Tibial nerve (tissue), 4 donors: ENCODE measurements around the gene ZNF575. TPM values are rescaled to one million over a fixed set of nuclear protein-coding genes. Genes with fewer than 3 reads are reported as not detected.
A peak's percentile ranks its signal among the peaks of the same experiment; 100 is the strongest.

ENCODE experiments used
- DNase-seq, 2 donors: peaks; one replicate each; pipeline ENCODE4 v3.0.0-alpha.2; 2019; ENCODE audit warnings: low spot score in 2 of 2
- H3K27ac ChIP-seq, 4 donors: fragments of 200-600 bp; sonication (generic) in 3 of 4; one replicate each; pipeline ENCODE4 v1.5.1; 2017 to 2019; ENCODE audit warnings: mild to moderate bottlenecking in 1 of 4
- H3K27me3 ChIP-seq, 2 donors: fragments of 200-600 bp; sonication (generic) in 1 of 2; one replicate each; pipeline versions ENCODE4 v1.5.1 to v1.6.0; 2017 to 2019
- H3K36me3 ChIP-seq, 3 donors: fragments of 200-600 bp; sonication (generic); one replicate each; pipeline ENCODE4 v1.5.1; 2018 to 2019
- H3K4me1 ChIP-seq, 4 donors: fragments of 200-600 bp; sonication (generic) in 3 of 4; one replicate each; pipeline ENCODE4 v1.5.1; 2017 to 2019
- H3K4me3 ChIP-seq, 4 donors: fragments of 200-600 bp; sonication (generic) in 3 of 4; one replicate each; pipeline ENCODE4 v1.5.1; 2017 to 2019; ENCODE audit warnings: mild to moderate bottlenecking in 1 of 4, moderate library complexity in 1 of 4
- H3K9me3 ChIP-seq, 4 donors: fragments of 200-600 bp; sonication (generic) in 3 of 4; one replicate each; pipeline ENCODE4 v1.5.1; 2017 to 2019
- EP300 ChIP-seq, 2 donors: sonication (generic); formaldehyde crosslinking; IDR thresholded peaks; one replicate each; pipeline ENCODE4 v1.6.1; 2017; ENCODE audit warnings: antibody characterized with exemption in 2 of 2, mild to moderate bottlenecking in 1 of 2
- POLR2A ChIP-seq, 2 donors: fragments of 450-650 bp; IDR thresholded peaks; one replicate each; pipeline ENCODE4 v1.6.1; 2017; ENCODE audit warnings: antibody characterized with exemption in 2 of 2, mild to moderate bottlenecking in 2 of 2, moderate library complexity in 2 of 2
- WGBS, 2 donors: methylation state at CpG; one replicate each; pipeline ENCODE4 v1.1.5; 2018; 5-methylcytosine and 5-hydroxymethylcytosine counted together
- total RNA-seq, 4 donors: library from RNA; depleted of rRNA; stranded (reverse); fragments of >200 nt; gene quantifications; one replicate each; pipeline ENCODE4 v1.1.0, GENCODE V29; 2016
- TF ChIP-seq, protein P1 (sequence below), 5 experiments: fragments of 200-600 bp in 3 of 5; fragments of 450-650 bp in 2 of 5; sonication (generic) in 3 of 5; IDR thresholded peaks; one replicate each; pipeline ENCODE4 v1.5.1; 2016 to 2019; ENCODE audit warnings: antibody characterized with exemption in 5 of 5, mild to moderate bottlenecking in 3 of 5, moderate library complexity in 2 of 5

Gene ZNF575
- total RNA-seq, 4 donors from 2014 or later = 0.60 to 0.63 TPM; not detected in 2

GRCh38 chr19:43562226-43562697, 29.3 kb downstream of the ZNF575 start:
- peaks cover 0 to 38% (median 0%) of the 10 kb centered on the region in 3 donors for H3K36me3 ChIP-seq
- H3K4me3 ChIP-seq = no peak overlapping the region
- DNase-seq = no peak
- TF ChIP-seq POLR2A (IDR thresholded peaks at IDR 0.05) (no peak), EP300 (IDR thresholded peaks at IDR 0.05) (no peak)
- TF ChIP-seq, protein P1, sequence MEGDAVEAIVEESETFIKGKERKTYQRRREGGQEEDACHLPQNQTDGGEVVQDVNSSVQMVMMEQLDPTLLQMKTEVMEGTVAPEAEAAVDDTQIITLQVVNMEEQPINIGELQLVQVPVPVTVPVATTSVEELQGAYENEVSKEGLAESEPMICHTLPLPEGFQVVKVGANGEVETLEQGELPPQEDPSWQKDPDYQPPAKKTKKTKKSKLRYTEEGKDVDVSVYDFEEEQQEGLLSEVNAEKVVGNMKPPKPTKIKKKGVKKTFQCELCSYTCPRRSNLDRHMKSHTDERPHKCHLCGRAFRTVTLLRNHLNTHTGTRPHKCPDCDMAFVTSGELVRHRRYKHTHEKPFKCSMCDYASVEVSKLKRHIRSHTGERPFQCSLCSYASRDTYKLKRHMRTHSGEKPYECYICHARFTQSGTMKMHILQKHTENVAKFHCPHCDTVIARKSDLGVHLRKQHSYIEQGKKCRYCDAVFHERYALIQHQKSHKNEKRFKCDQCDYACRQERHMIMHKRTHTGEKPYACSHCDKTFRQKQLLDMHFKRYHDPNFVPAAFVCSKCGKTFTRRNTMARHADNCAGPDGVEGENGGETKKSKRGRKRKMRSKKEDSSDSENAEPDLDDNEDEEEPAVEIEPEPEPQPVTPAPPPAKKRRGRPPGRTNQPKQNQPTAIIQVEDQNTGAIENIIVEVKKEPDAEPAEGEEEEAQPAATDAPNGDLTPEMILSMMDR (IDR thresholded peaks at IDR 0.05) = no peak
- peaks cover 0 to 14% (median 4%) of the 10 kb centered on the region in 4 donors for H3K4me1 ChIP-seq
- H3K9me3 ChIP-seq = no peaks in the 10 kb centered on the region
- H3K27me3 ChIP-seq = no peaks in the 10 kb centered on the region
- 81 to 92% methylated on average over 6 of the region's 6 CpGs for WGBS, 2 donors
- peak overlapping the region in 2 of 4 donors; percentile 25 to 64 for H3K27ac ChIP-seq

GRCh38 chr19:43562698-43563241, 29.8 kb downstream of the ZNF575 start:
- peaks cover 0 to 14% (median 4%) of the 10 kb centered on the region in 4 donors for H3K4me1 ChIP-seq
- H3K27ac ChIP-seq = peak overlapping the region in 3 of 4 donors; percentile 34 to 64 (median 59)
- peaks cover 0 to 38% (median 0%) of the 10 kb centered on the region in 3 donors for H3K36me3 ChIP-seq
- no peak overlapping the region for H3K4me3 ChIP-seq
- no peaks in the 10 kb centered on the region for H3K27me3 ChIP-seq
- WGBS, 2 donors = 56 to 65% methylated on average over 12 to 13 of the region's 14 CpGs
- peak in 1 of 2 donors; percentile 82 for TF ChIP-seq EP300 (IDR thresholded peaks at IDR 0.05)
- no peak for TF ChIP-seq POLR2A (IDR thresholded peaks at IDR 0.05)
- peak; percentile 38 to 64 for DNase-seq
- H3K9me3 ChIP-seq = no peaks in the 10 kb centered on the region

DNA sequence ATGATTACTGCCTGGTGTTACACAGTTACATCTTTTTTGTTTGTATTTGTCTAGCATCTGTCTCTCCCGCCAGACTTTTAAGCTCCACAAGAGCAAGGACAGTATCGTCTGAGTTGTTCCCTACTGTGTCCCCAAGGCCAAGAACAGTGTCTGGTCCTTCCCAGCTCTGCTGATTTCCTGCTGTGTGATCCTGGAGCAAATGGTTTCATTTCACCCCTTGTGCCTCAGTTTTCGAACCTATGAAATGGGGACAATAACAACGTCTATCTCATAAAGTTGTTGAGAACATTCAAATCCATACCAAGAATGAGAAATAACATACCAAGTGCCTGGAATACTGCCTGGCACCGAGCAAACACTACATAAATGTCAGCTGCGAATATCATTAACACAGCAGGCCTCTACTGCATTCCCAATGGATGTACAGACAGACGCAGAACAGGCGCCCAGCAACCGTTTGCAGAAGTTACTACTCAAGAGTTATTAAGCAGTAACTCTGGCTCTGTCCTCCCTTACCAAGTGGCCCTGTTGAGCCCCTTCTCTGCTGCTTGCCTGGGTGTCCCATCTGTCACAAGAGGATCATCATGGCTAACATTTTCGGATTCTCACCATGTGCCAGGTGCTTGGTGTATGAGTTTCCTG, 30.9 kb downstream of the ZNF575 start:
- no peaks in the 10 kb centered on the region for H3K9me3 ChIP-seq
- TF ChIP-seq, protein P1 (IDR thresholded peaks at IDR 0.05) = no peak
- no peak for TF ChIP-seq EP300 (IDR thresholded peaks at IDR 0.05)
- no peak for TF ChIP-seq POLR2A (IDR thresholded peaks at IDR 0.05)
- peaks cover 0 to 35% (median 0%) of the 10 kb centered on the region in 3 donors for H3K36me3 ChIP-seq
- peaks cover 0 to 14% (median 4%) of the 10 kb centered on the region in 4 donors for H3K4me1 ChIP-seq
- 78 to 84% methylated on average over 10 of the region's 10 CpGs for WGBS, 2 donors
- H3K27ac ChIP-seq = no peak overlapping the region
- H3K4me3 ChIP-seq = no peak overlapping the region
- no peaks in the 10 kb centered on the region for H3K27me3 ChIP-seq
- DNase-seq = no peak

- H3K4me1 ChIP-seq = peaks cover 0 to 14% (median 4%) of the 10 kb centered on the region in 4 donors
- peaks cover 0 to 30% (median 0%) of the 10 kb centered on the region in 3 donors for H3K36me3 ChIP-seq
- no peak overlapping the region for H3K4me3 ChIP-seq
- H3K27ac ChIP-seq = no peak overlapping the region
- no peaks in the 10 kb centered on the region for H3K9me3 ChIP-seq
- no peak for DNase-seq
- 76 to 82% methylated on average over 9 of the region's 9 CpGs for WGBS, 2 donors
- no peaks in the 10 kb centered on the region for H3K27me3 ChIP-seq
- no peak for TF ChIP-seq EP300 (IDR thresholded peaks at IDR 0.05)
- no peak for TF ChIP-seq POLR2A (IDR thresholded peaks at IDR 0.05)
- TF ChIP-seq, protein P1 (IDR thresholded peaks at IDR 0.05) = no peak
These were observed 31.8 kb downstream of the ZNF575 start for GRCh38 chr19:43564800-43565199.

DNA sequence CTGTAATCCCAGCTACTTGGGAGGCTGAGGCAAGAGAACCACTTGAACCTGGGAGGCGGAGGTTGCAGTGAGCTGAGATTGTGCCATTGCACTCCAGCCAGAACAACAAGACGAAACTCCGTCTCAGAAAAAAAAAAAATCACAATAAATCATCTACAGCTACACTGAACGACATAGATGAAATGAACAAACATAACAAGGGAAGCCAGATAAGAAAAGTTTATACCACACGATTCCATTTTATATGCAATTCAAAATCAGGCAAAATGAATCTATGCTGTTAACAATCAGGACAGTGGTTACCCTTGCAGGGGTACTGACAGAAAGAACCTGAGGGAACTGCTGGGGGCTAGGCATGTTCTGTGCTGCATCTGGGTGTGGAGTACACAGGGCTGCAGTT, 36.7 kb downstream of the ZNF575 start:
- peaks cover 0 to 36% (median 0%) of the 10 kb centered on the region in 3 donors for H3K36me3 ChIP-seq
- no peak overlapping the region for H3K4me3 ChIP-seq
- no peaks in the 10 kb centered on the region for H3K27me3 ChIP-seq
- no peaks in the 10 kb centered on the region for H3K9me3 ChIP-seq
- H3K4me1 ChIP-seq = peaks cover 0 to 38% (median 9%) of the 10 kb centered on the region in 4 donors
- 89 to 90% methylated on average over 5 of the region's 5 CpGs for WGBS, 2 donors
- TF ChIP-seq, protein P1 (IDR thresholded peaks at IDR 0.05) = no peak
- TF ChIP-seq EP300 (IDR thresholded peaks at IDR 0.05) = no peak
- no peak for TF ChIP-seq POLR2A (IDR thresholded peaks at IDR 0.05)
- no peak overlapping the region for H3K27ac ChIP-seq
- DNase-seq = no peak
